Measurements from ENCODE around the gene C2.
"Not testable (repeated sequence)": the region's sequence is repeated elsewhere in the genome, so short reads cannot be mapped to it uniquely, and the experiment has no call there.

C2 gene

DNA sequence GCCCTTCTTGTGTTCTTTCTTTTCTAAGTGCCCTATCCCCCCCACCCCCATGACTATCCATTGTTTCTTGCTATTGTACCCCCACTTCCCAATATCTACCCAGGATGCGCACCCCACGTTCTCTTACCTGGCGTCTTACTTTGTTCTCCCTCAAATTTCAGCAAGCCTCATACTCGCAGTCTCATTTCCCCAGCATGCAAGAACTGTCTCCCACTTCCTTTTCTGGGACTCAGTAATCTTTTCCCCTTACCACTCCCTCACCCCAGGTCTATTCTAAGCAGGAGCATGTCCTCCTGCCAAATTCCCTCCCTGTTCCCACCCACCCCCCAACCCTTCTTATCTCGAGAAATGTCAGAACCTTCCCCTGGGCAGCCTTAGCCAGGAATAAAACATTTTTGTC is 28.3 kb upstream of the C2 start:
- no peak for DNase-seq

DNA sequence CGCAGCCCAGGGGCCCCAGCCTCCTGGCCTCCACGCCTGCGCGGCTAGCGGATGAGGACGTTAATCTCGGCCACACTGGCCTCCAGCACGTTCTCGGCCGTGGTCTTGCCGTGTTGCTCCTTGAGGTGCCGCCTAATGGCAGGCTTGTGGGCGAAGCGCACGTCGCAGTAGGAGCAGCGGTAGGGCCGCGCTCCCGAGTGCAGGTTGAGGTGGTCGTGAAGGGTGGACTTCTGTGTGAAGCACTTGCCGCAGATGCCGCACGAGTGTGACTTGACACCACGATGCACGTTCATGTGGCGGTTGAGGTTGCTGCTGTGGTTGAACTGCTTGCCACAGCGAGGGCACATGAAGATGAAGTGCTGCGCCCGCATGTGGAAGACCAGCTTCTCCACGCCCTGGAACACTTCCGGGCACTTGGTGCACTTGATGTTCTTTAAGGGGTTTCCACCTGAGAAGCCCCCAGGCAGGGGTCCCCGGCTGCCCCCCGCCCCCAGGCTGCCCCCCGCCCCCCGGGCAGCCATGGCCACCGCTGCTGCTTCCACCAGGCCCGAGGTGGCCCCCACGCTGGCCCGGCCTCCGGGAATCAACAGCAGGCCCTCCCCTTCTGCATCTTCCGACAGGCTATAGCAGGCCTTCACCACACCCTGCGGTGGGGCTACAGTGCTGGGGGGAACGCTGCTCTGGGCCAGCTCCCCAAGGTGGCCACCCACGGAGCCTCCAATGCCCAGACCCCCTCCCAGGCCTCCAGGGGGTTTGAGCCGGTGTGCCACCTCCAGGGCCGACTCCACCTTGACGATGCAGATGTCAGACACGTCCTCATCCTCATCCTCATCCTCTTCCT is 27.4 kb upstream of the C2 start:
- DNase-seq: no peak

DNA sequence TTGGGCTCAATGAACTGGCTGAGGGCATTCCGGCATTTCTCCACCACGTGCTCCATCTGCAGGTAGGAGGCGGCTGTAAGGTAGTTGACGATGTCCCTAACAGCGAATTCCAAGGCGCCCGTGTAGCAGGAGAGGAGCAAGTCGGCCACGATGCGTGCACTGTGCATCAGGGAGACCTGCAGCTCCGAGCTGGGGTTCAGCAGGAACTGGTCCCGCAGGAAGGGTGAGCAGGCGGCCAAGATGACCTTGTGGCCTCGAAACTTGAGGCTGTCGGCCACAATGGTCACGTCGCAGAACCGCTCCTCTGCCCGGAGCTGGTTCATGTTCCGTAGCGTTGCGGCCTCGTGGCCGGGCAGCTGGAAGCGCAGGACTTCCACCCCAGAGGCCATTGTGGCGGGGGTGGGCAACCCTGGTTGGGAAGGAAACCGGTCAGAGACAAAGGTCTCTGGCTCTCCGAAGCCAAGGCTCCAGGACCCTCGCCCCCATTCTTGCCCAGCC is 26.6 kb upstream of the C2 start:
- no peak for DNase-seq

DNA sequence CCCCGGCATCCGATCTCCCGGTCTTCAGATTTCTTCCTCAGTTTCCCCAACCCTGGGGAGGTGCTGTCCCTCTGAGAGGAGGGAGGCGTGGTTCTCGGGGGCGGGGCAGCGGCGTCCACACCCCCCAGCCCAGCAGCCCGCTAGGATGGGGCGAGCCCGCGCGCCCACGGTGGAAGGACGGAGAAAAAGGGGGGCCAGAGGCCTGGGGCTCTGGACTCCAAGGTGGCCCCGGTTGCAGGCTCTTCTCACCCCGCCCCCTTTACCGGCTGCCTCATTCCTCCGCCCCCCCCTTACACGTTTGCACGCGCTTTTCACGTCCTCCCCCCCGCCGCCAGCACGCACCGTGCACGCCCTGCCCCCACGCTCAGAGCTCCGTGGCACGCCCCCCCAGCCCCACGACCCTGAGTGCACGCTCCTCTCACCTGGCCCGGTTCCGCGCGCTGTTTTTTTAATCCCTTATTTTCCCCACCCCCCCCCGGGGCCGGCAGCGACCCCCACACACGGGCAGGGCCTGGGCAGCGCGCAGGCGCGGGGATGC is 26.0 kb upstream of the C2 start:
- DNase-seq: no peak

DNA sequence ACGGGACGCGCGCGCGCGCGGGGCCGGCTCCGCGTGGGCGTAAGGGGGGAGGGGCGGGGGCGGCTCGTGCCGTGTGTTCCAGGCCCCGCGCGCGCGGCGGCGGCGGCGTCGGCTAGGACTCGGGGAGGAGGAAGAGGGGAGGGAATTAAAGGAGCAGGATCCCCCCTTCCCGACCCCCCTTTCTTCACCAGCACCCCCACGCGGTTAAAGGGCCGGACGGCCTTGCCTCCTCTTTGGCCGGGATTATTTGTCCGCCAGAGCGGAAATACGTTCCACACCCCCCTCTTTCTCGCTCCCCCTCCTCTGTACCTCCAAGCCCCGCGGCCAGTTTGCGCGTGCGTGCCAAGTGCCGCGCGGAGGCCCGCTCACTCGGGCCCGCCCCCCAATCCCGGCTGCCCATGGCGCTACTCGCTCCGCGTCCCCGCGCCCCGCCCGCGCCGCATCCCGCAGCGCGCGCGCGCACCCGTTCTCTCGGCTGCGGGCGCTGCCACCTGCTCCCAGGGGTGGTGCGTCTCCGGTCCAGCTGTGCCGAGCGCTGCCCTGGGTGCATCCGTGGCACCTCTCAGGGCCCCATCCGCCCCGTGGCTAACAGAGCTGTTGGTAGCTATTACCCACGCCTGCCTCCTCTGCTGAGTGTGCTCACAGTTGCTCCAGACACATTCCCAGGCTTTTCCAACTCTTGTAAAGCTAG is 25.4 kb upstream of the C2 start, which contains the start of gene ZBTB12:
TSS of gene ZBTB12 (minus strand) at position 134 of the 691 bp plus-strand sequence. CDS start 781 bp downstream, outside the sequence.
- peak; percentile 77 for DNase-seq

DNA sequence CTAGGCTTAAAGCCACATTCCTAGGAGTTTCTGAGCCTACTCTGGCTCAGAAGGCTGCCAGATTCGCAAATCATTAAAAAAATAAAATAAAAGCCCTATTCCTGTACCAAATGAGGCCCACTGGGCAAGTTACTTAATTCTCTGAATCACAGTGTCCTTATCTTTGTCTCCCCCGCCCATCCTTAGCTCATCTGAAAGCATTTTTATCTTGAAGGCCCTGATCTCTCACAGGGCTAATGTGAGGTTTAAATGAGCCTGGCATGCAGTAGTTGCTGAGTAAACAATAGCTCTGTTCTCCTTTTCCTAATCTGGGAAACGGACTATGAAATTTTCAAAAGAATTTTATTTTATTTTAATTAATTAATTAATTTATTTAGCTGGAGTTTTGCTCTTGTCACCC is 23.6 kb upstream of the C2 start:
- DNase-seq: no peak

DNA sequence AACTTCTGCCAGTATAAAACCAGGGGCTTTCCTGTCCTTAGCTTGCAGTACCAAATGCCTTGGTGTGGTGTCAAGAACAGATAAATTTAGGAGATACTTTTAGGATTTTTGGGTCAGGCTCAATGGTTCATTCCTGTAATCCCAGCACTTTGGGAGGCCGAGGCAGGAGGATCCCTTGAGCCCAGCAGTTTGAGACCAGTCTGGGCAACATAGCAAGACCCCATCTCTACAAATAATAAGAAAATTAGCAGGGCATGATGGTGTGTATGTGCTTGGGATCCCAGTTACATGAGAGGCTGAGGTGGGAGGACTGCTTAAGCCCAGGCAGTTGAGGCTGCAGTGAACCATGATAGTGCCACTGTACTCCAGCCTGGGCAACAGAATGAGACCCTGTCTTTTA is 22.5 kb upstream of the C2 start:
- no peak for DNase-seq

DNA sequence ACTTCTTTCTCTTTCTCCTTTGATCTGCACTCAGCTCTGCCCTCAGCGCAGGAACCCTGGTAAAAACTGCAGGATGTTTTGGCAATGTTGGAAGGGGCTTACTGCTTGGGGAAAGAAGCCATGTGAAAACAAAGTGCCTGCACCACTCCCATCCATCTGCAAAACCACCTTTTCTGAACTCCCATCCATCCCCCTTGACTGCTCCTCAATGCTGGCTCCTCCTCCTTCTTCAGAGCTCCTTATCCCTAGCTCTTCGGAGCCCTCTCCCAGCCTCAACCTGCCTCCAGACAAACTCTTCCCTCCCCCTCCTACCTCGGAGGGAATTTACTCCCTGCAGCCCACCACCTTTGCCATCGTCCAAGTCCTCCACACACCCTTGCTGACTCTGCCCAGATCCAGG is 21.4 kb upstream of the C2 start:
- no peak for DNase-seq

DNA sequence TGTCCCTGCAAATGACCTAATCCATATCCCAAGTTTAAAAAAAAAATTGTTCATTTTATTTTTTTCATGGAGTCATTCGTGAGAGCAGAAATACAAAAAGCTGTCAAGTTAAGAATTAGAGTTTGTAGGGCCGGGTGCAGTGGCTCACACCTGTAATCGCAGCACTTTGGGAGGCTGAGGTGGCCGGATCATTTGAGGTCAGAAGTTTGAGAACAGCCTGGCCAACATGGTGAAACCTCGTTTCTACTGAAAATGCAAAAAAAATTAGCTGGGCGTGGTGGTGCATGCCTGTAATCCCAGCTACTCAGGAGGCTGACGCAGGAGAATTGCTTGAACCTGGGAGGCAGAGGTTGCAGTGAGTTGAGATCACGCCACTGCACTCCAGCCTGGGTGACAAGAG is 20.8 kb upstream of the C2 start:
- DNase-seq: not testable (repeated sequence)

DNA sequence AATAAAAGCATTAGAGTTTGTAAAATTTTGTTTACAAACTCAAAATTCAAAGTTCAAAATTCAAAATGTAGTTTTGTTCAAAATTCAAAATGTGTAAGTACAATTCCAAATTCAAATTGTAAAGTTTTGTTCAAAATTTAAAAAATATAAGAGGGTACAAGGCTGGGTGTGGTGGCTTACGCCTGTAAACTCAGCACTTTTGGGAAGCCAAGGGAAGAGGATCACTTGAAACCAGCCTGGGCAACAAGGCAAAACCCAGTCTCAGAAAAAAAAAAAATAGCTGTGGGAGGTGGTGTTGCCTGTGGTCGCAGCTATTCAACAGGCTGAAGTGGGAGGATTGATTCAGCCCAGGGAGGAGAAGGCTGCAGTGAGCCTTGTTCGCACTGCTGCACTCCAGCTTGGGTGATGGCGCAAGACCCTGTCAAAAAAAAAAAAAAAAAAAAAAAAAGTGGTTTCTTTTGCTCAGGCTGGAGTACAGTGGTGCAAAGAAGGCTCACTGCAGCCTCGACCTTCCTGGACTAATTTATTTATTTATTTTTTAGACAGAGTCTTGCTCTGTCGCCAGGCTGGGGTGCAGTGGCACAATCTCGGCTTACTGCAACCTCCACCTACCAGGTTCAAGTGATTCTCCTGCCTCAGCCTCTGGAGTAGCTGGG is 20.2 kb upstream of the C2 start:
- DNase-seq: no peak

DNA sequence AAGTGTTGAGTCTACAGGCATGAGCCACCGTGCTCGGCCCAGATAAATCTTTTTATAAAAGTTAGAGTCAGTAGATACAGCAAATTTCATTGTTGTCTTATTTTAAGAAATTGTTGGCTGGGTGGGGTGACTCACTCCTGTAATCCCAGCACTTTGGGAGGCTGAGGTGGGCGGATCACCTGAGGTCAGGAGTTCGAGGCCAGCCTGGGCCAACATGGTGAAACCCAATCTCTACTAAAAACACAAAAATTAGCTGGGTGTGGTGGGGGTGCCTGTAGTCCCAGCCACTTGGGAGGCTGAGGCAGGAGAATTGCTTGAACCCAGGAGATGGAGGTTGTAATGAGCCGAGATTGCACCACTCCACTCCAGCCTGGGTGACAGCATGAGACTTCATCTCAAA is 19.3 kb upstream of the C2 start:
- not testable (repeated sequence) for DNase-seq

DNA sequence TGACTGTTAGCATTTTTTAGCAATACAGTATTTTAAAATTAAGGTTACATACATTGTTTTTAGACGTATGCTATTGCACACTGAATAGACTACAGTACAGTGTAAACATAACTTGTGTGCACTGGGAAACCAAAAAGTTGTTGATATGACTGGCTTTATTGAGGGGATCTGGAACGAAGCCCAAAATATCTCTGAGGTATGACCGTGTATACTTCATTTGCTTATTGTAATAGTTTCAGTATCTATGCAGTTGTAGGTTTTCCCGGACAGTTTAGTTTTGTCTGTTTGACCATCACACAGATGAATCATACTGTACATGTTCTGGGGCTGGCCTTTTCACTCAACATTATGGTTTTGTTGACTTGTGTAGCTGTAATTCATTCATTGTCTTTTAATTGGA is 18.7 kb upstream of the C2 start:
- no peak for DNase-seq

DNA sequence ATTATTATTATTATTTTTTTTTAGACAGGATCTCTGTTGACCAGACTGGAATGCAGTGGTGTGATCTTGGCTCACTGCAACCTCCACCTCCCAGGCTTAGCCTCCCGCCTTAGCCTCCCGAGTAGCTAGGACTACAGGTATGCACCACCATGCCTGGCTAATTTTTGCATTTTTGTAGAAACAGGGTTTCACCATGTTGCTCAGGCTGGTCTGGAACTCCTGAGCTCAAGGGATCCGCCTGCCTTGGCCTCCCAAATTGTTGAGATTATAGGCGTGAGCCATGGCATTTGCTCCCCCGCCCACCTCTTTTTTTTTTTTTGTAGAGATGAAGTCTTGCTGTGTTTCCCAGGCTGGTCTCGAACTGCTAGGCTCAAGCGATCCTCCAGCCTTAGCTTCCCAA is 18.2 kb upstream of the C2 start:
- DNase-seq: not testable (repeated sequence)

DNA sequence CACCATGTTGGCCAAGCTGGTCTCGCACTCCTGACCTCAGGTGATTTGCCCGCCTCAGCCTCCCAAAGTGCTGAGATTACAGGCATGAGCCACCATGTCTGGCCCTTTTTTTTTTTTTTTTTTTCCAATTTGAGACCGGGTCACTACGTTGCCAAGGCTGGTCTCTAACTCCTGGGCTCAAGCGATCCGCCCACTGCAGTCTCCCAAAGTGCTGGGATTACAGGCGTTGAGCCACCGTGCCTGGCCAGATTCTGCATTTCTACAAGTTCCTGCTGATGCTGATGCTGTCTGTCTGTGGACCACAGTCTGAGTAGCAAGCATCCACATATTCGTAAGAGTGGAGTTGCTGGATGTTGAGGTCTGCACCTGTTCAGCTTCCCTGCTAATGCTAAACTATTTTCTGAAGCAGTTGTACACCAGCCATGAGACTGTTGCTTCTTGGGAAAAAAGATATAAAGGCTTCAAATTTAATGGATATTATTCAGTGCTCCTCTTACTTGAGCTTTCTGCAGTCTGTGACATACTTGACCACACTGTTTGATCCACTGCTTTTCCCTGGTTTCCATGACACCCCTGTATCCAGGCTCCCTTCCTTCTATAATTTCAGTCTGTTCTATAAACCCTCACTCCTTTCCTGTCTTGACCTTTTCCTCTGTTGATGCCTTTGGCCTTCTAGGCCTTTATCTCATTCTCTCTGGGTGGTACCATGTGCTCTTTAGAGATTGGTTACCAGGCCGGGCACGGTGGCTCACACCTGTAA is 15.5 kb upstream of the C2 start:
- DNase-seq: no peak

DNA sequence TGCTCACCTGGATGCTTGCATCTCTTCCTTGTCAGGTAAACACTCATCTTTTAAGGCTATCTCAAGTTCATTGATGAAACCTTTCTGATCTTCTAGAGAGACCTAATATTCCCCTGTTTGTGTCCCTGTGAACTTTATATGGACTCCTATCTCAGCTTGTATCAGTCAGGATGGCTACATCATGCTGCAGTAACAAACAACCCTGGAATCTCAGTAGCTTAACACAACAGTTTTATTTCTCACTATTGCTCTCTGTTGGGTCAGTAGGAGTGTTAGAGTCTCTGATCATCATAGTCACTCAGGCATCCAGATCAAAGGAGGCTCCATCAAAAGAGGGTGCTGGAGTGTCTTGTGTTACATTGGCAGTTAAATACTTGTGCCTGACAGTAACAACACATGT is 12.2 kb upstream of the C2 start:
- no peak for DNase-seq

DNA sequence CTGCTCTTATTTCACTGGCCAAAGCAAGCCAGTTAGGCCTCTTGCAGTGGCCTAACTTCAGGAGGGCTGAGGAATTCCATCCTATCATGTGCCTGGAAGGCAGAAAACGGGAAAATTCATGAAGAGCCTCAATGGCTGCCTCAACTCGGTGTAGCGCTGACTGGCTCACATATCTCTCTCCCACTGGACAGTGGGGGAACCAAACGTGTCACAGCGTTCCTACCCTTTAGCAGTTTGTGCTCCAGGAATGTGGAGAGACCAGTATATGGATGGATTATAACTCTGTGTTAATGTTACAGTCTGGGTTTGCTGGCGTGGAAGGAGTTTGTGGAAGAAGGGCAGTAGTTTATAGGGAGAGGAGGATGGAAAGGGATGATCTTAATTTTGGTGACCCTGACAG is 11.8 kb upstream of the C2 start:
- no peak for DNase-seq

DNA sequence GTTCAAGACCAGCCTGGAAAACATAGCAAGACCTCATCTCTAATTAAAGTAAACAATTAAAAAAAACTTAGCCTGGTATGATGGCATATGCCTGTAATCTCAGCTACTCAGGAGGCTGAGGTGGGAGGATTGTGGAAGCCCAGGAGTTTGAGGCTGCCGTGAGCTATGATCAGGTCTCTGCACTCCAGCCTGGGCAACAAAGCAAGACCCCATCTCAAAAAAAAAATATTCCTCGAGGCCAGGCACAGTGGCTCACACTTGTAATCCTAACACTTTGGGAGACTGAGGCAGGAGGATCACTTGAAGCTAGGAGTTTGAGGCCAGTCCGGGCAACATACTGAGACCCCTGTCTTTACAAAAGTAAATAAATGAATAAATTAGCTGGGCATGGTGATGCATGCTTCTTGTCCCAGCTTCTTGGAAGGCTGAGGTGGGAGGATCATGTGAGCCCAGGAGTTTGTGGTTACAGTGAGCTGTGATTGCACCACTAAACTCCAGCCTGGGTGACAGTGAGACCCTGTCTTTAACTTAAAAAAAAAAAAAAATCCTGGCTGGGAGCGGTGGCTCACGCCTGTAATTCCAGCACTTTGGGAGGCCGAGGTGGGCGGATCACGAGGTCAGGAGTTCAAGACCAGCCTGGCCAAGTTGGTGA is 9.3 kb upstream of the C2 start:
- no peak for DNase-seq

DNA sequence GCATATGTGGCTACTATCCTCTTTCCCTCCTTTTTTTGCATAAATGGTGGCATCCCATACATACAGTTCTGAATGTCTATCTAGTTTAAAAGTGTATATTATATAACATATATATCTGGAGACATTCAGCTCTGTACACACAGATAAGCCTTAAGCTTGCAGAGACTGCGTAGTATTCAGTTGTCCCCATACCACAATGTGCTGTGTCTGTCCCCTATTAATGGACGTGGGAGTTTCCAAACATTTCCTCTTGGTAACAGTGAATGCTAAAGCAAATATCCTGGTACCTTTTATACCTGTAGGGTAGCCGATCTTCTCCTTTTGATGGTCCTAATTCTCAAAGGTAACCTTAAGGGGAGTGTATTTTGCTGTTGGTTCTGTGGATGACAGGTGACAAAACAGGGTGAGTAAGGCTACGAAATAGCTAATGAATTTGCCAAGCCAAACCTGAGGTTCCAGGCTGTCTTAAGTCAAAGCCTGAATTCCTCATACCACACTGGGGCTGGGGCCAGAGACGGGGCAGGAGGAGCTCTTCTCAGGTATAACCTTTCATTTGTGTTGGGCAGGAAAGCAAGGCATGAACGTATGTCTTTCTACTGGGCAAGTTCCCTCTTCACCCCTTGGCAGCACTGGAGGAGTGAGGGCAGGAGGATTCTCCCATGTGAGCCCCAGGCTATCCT is 7.8 kb upstream of the C2 start:
- no peak for DNase-seq

DNA sequence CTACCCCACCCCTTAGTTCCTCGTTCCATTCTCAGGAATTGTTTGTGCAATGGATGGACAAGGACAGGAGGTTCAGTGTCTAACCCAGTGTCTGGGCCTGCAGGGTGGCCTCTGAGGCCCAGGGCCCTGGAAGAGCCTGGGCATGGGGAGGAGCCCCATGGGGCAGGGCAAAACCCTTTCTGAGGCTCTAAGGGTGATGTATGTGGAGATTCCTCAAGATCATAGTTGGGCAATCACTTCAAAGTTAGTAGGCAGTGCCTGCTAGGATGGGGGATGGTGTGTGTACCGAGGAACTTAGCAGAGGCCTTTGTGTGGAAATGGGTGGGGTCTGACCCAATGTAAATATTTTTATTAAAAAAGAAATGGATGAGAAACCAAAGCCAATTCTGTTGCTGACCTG is 6.7 kb upstream of the C2 start:
- DNase-seq: no peak

DNA sequence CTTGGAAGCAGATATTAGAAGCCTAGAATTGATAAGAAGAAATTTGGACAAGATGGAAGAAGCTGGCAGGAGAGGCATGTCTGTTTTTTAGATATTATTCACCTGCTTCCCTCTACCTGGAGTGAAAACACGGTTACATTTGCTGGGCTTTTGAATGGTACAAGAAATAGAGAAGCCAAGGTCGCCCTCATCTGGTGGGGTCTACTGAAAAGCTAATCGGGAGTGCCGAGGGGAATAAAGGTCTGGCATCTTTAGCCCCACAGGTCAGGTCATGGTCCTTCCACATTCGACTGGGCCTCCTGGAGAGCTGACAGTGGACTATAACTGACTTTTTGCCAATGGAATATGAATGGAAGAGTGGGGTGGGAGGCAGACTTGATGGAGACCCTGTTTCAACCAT is 4.6 kb upstream of the C2 start:
- no peak for DNase-seq

DNA sequence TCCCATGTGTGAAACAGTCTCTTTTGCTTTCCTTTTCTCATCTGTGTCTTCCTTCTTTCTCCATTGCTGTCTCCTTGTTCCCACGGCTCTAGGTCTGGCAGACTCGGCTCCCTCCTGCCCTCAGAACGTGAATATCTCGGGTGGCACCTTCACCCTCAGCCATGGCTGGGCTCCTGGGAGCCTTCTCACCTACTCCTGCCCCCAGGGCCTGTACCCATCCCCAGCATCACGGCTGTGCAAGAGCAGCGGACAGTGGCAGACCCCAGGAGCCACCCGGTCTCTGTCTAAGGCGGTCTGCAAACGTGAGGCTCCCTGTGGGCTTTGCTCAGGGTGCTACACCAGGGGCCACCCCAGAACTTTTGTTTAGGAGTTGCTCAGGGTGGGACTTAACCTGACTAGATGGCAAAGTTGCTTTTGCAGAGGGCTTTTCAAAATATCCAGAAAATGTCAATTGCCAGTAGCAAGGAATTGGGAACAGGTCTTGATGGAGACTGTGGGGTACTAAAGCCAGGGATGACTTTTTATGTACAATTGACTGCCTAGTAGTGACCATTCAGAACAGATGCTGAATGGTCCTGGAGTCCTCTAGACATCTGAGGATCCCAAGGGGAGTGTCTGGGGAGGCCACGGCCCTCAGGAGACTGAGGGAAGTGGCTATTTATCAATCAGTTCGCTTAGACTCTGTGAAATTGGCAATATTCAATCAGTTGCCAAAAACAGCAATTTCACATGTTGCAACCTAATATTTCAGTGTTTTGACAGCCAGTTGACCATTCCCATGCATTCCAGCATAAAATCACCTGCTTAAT is 550 bp downstream of the C2 start:
- DNase-seq: no peak
